ENCODE measurements around the gene HAUS3.

DNA sequence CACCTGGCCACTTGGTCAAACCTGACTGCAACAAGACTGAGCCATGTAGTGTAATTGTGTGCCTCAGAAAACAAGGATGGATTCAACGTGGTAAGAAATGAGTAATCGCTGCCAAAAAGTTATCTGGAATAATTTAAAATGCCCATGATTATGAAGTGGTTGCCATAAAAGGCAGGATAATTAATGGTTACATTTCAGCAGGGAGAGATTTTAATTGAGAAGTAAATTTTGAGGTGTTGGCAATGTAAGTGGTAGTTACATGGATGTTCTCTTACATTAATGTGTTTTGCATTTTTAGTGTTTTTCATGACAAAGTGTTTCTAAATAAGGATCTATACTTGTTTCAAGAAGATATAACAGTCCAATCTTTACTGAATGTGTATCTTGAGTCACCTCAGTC, 15.7 kb downstream of the HAUS3 start:
- TF ChIP-seq POLR2AphosphoS5 (IDR thresholded peaks at IDR 0.05; ENCODE audit: borderline replicate concordance, low read depth, low read length) (no peak), EZH2 (IDR thresholded peaks at IDR 0.05) (no peak), FOXP2 (optimal IDR thresholded peaks at IDR 0.05; ENCODE audit: control extremely low read depth, extremely low read length, insufficient read depth) (no peak)

All from SK-N-MC (cell line).